C4-2B (cell line): Measurements from ENCODE around the gene USP30.

ENCODE experiments used
- CTCF ChIP-seq: fragments of 450-650 bp; conservative IDR thresholded peaks from 2 replicates; pipeline ENCODE4 v1.5.1; 2017; ENCODE audit warnings: mild to moderate bottlenecking
- ZFX ChIP-seq: fragments of 450-650 bp; IDR thresholded peaks from 2 replicates; pipeline ENCODE4 v1.6.1; 2017

- TF ChIP-seq CTCF (no peak), ZFX (no peak)
These were observed 37.3 kb downstream of the USP30 start for GRCh38 chr12:109089683-109090082.
